GM19397 (cell line): Measurements from ENCODE around the gene S100A5.

Experiments used
- ATAC-seq: cut with Tn5 transposase; IDR thresholded peaks from one replicate; pipeline ENCODE4 v1.9.1; 2021; ENCODE audit warnings: mild to moderate bottlenecking, moderate library complexity; ENCODE audit not compliant: unreplicated experiment

S100A5 gene

DNA sequence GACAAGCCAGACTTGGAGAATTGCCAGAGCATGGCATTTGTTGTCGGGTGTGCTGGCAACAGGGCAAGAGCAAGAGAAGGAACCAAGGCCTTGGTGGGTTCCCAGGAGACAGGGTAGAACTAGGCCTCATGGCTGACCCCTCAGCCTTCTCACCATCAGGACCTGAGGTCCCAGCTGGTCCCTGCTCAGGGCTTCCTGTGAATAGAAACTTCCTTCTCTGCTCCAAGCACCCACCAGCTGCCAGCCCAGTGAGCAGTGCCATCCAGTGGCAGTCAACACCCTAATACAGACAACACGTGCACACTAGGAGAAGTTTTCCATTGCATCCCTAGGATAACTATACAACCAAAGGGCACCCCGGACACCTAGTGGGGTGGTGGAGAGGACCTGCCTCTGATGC, 27.7 kb downstream of the S100A5 start:
- no peak for ATAC-seq

DNA sequence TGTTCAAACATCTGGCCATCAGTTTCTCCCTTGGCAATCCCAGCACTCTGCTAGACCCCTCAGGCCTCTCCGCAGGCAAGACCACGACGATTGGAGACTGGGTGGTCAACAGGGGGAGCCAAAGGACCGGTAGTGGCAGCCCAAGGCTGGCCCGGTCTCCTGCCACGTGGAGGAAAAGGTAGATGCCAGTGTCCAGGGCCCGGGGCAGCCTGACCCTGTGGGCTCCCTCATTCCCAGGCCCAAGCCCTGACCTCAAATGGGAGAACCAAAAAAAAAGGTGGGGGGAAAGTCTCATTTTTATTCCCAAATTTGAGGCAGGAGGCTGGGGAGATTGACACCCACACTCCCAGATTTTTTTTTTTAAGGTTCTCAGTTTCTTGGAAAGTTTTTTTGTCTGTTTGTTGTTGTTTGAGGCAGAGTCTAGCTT, 29.7 kb downstream of the S100A5 start:
- no peak for ATAC-seq

- ATAC-seq, result no peak
Observed at GRCh38 chr1:153509729-153510354, 30.9 kb downstream of the S100A5 start.

DNA sequence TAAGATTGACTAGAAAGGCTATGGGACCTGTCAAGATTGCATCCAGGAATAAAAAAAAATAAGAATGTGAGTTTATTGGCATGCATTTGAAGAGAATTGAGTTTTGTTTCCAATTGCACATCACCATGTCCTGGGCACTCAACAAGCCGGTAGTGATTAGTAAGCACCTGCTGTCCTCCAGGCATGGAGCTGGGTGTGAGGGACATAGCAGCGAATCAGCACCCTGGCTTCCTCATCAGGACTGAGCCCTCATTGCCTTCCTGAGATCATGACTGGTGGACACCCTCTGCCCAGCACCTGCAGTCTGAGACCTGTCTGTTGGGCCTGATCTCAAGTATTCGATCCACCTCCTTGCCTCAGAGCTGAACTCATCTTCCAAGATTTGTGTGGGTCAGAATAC, 31.7 kb downstream of the S100A5 start:
- no peak for ATAC-seq

DNA sequence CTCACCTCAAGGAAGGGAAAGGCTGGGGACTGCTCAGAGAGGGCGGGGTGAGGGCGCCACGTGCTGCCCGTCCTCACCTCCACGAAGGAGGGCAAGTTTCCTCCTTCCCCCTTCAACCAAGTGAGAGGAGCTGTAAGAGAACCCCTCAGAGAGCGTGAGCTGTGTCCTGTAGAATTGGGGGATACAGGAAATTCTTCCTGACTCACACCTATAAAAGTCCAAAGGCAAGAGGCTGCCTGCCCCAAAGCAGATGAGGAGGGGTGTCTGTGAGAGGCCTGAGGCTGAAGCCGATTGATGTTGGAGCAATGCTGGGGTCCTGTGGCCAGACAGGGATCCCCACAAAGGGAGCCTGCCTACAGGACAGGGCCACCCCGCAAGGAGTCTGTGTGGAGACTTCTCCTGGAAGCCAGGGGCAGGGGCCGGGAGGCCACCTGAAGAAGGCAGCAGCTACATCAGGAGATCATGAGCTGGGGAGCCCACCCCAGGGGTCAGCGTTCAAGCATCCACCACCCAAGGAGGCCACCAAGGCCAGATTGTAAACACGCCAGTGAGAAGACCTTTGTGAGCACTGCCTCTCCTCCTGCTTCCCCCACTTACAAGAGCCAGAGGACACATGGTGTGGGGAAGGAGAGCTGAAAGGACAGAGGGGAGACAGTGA, 32.7 kb downstream of the S100A5 start:
- no peak for ATAC-seq

- no peak for ATAC-seq
Observed at GRCh38 chr1:153506831-153507413, 33.8 kb downstream of the S100A5 start.

DNA sequence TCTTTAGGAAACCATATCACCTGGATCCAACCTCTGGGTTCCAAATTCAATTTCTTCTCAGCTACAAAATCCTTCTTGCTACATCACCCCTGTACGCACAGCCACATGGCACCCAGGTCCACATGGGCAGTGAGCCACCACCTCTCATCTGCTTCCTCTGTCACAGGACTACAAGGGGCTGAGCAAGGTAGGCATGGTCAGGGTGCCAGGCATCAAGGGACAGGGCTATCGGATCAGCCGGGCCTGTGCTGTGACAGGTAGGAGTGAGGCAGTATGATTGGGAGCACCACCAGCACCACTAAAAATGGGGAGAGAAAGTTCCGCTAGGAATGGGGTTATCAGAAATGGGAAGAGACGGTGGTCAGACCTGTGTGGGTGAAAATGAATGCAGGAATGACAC, 34.3 kb downstream of the S100A5 start:
- no peak for ATAC-seq

GRCh38 chr1:153505576-153505975, 35.2 kb downstream of the S100A5 start:
- ATAC-seq, result no peak

DNA sequence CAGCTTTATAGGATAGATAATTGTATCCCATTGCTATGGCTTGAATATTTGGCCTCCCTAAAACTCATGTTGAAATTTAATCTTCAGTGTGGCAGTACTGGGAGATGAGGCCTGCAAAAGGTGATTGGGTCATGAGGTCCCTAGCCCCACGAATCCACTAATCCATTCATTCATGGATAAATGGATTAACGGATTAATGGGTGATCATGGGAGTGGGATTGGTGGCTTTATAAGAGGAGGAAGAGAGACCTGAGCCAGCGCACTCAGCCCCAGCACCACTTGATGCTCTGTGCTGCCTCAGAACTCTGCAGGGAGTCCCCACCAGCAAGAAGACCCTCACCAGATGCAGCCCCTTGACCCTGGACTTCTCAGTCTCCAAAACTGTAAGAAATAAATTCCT, 37.0 kb downstream of the S100A5 start:
- no peak for ATAC-seq

- no peak for ATAC-seq
Observed at GRCh38 chr1:153498746-153499145, 42.0 kb downstream of the S100A5 start.

DNA sequence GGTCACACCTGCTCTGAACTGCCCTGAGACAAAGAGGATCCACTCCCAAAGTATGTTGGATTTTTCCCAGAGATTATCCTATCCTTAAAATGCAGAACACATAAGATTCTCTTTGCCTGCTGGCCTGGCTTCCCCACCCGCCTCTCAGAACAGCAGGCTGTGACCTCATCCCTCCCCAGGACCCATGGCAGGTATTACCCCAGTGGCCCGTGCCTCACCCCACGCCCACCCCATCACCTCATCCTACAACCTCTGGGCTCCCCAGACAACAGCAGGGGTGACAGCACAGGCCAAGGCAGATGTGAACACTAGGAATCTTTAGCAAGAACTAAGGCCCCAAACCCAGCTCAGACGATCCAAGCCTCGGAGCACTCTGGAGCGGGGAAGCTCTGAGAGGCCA, 45.2 kb downstream of the S100A5 start:
- no peak for ATAC-seq

DNA sequence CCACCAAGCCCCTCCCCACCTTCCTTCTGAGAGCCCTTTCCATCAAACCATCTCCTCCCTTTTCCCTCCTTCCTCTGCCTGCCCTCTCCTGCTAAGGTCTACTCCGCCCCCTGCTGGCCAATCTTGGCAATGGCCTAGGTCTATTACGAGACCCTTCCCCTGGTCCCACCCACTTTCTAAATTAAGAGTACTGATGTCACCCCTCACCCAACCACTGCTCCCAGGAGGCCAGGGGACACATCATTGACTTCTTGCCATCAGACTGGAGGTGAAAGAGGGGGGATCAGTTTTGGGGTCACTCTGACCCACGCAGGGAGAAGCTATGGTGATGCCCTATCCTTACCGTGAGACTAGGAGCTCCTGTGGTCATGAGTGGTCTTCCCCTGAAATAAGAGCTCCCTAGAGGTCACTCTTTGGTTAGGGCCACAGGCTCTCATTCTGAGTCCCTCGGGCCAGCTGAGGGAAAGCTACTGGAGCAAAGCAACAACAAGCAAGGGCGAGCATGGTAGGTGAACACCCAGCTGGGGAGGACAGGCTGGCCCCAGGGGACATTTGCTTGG, 45.7 kb downstream of the S100A5 start:
- ATAC-seq, result no peak

DNA sequence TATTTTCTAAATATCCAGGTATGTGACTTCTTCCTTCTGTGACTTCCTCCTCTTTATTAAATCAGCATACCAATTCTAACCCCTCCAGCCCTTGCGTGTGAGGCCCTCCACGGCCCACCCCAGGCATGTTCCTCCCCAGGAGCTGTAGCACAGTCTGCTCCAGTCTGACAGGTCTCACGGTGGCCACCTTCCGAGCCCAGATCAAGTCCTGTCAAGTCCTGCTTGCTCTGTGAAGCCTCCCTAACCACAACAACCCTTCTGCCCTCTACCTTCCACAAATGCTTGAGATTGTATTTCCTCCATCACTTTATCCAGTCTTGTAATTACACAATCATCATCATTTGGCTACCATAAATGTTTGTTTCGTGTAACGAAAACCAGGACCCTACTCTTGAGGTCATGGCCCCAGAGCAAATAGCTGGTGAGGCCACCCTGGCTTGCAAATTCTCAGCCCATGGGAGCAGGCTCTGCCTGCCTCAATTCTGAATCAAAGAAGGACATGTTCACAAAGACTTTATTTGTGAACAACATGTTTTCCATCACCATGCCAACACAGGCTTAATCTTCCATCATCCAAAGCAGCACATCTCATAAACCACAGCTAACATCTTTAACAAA, 47.3 kb downstream of the S100A5 start:
- no peak for ATAC-seq

DNA sequence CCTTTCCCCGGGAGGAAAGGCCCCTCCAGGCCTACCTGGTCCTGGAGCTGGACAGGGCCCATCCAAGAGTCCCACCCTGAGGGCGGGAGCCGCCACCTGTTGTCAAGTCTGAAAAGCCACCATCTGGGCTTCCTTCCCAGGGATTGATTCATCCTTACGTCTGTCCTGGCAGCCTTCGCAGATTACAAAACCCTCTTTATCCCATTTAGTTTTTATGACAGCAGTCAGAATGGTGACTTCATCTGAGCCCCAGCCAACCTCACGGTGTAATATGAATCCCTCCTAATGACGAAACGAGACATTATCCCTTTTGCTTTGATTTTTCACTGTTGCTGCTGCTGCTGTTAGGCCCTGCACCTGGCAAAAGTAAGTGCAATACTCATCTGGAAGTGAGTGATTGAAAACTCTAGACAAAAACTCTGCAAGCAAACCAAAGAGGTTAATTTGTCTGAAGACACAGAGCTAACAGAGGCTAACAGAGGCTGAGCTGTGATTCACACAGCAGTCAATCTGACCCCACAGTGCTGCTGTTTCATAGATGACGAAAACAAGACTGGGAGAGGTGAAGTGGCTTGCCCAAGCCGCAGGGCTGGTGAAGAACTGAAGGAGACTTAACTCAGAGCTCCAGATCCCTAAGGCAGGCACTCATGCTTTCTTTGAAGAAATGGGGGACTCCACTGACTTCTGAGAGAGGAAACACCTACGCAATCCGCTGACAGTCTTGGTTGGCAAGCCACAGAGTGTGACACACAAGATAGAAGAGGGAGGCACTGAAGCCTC, 50.3 kb downstream of the S100A5 start:
- no peak for ATAC-seq

GRCh38 chr1:153488731-153489130, 52.0 kb downstream of the S100A5 start:
- no peak for ATAC-seq

DNA sequence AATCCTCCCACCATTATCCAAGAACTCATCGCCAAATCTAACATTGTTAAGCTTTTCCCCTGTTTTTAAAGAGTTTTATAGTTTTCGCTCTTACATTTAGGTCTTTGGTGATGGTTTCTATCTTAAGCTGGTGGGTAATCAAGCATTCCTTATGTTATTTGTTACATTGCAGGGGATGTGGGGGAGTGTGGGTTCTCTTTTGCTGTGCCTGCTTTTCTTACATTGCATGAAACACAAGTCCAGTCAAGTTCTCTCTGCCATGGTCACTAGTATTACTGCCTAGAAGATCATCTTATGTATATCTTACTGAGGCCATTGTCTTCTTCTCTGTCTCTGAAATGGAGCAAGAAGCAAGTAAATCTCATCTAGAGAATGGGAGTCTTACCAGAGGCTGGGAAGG, 53.0 kb downstream of the S100A5 start:
- no peak for ATAC-seq
